Retinal pigment epithelial cell (primary cell): ENCODE measurements around the gene ATP5PO.

Experiments used
- DNase-seq: peaks from one replicate; pipeline ENCODE4 v3.0.0-alpha.2; 2010; ENCODE audit warnings: low read depth
- H3K4me3 ChIP-seq: 2 replicates; pipeline ENCODE4 v1.5.1; 2011; ENCODE audit warnings: mild to moderate bottlenecking, low read length, control low read depth, moderate library complexity
- CTCF ChIP-seq: conservative IDR thresholded peaks from 2 replicates; pipeline ENCODE4 v1.5.1; 2011; ENCODE audit warnings: low read depth, low read length, control low read depth, inconsistent platforms

Gene ATP5PO

GRCh38 chr21:33898586-33898985 lies 17.0 kb downstream of the ATP5PO start:
- no peak for TF ChIP-seq CTCF
- no peak for DNase-seq
- H3K4me3 ChIP-seq = no peak overlapping the region

- DNase-seq = no peak
- H3K4me3 ChIP-seq = no peak overlapping the region
- TF ChIP-seq CTCF = no peak
These were observed 17.9 kb downstream of the ATP5PO start for GRCh38 chr21:33897739-33898138.

DNA sequence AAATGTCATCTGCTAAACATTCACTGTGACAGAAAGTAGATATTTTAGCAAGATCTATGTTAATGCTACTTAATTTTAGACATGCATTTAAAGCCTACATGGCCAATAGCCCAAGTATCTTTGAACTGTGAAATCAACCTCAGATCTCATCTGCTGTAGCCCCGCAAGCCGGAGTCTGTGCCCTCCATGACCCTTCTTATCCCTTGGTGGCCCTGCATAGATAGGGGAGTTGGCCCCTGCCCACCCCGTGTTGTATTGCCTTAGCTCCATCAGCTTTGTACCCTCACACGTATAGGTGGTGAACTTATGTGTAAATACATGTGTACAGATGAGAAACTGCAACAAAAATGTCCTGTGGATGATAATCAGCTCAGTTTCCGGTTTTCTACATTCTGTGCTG lies 18.5 kb downstream of the ATP5PO start:
- TF ChIP-seq CTCF = no peak
- no peak for DNase-seq
- H3K4me3 ChIP-seq = no peak overlapping the region

DNA sequence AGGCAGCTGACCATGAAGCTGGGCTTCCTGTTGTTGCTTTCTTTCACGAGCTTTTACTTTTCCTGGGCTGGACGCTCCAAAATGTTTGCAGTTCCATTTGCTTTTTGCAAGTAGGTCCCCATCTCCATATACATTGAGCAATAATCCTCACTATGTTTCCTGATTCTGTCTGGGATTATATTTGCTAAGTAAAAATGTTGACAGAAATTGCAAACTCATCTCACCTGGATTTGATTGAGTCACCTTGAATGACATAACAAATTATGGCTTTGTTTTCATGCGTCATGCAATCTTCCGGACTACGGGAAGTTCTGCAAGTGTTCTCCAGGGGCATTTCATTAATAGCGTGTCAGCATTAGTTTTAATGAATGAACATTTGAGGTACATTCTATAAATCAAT lies 18.9 kb downstream of the ATP5PO start:
- no peak for DNase-seq
- no peak for TF ChIP-seq CTCF
- no peak overlapping the region for H3K4me3 ChIP-seq

GRCh38 chr21:33895356-33895755 lies 20.2 kb downstream of the ATP5PO start:
- TF ChIP-seq CTCF = no peak
- H3K4me3 ChIP-seq = no peak overlapping the region
- DNase-seq = no peak

DNA sequence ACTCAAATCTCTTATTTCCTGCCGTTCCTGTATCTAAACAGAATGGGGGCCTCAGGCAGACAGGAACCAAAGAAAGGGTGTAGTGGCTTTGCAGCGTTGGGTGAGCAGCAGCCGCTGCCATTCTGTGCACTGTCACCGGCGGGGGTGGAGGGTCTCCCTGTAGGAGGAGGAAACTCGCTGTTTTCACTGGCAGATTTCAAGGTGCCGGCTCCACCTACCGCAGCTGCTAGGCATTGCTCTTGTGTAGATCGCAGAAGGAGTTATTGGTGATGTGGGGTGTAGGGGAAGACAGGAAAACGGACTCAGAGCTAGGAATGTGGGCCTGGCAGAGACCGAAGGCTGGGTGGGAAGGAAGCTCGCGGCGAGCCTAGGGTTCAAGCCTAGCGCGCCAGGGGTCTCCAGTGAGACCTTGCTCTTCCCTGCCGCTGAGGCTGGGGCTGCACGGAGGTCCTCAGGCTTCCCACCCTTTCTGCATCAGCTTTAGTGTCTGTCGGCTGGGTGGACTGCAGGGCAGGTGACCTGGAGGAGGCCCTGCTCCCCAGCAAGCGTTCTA lies 20.8 kb downstream of the ATP5PO start:
- TF ChIP-seq CTCF = peak; percentile 86
- peak overlapping the region; percentile 39 for H3K4me3 ChIP-seq
- DNase-seq = peak; percentile 66

DNA sequence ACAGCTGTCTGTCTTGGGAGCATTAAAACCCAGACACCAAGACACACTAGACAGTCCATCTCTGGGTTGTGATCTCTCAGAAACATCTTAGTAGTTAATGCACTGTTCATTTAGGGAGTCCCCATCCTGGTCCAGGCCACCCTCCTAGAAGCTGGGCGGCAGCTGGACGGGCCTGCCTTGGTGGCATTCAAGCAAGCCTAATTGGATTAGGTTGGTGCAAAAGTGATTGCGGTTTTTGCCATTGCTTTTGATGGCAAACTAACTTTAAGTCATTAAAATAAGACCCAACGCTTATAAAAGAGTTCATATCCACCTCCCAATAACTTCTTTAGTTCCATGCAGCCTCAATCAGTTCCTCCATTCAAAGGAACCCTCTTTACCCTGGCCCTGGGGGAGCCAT lies 21.7 kb downstream of the ATP5PO start:
- H3K4me3 ChIP-seq = no peak overlapping the region
- DNase-seq = peak; percentile 34
- no peak for TF ChIP-seq CTCF
